Nephron progenitor cell (in vitro differentiated cells): ENCODE data around the gene CHMP1B.

ENCODE experiments used
- DNase-seq: peaks from one replicate; pipeline ENCODE4 v3.0.0; 2021
- H3K27ac Mint-ChIP-seq: 2 replicates; pipeline ENCODE4 v1.8.0; 2021; ENCODE audit warnings: mild to moderate bottlenecking, moderate library complexity, mixed read lengths
- H3K27me3 Mint-ChIP-seq: 2 replicates; pipeline ENCODE4 v1.8.0; 2021; ENCODE audit warnings: mild to moderate bottlenecking, low read depth, mixed read lengths; ENCODE audit not compliant: poor library complexity
- H3K36me3 Mint-ChIP-seq: 2 replicates; pipeline ENCODE4 v1.8.0; 2021; ENCODE audit warnings: low read depth, mixed read lengths
- H3K4me1 Mint-ChIP-seq: 2 replicates; pipeline ENCODE4 v1.8.0; 2021; ENCODE audit warnings: mixed read lengths
- H3K4me3 Mint-ChIP-seq: 2 replicates; pipeline ENCODE4 v1.8.0; 2021; ENCODE audit warnings: mild to moderate bottlenecking, moderate library complexity, mixed read lengths
- H3K9me3 Mint-ChIP-seq: 2 replicates; pipeline ENCODE4 v1.8.0; 2021; ENCODE audit warnings: mild to moderate bottlenecking, moderate library complexity, mixed read lengths
- CTCF ChIP-seq: fragments of 200-600 bp; sonication (generic); IDR thresholded peaks from 2 replicates; pipeline ENCODE4 v1.5.0; 2021; ENCODE audit warnings: antibody characterized with exemption

Gene CHMP1B, protein sequence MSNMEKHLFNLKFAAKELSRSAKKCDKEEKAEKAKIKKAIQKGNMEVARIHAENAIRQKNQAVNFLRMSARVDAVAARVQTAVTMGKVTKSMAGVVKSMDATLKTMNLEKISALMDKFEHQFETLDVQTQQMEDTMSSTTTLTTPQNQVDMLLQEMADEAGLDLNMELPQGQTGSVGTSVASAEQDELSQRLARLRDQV

DNA sequence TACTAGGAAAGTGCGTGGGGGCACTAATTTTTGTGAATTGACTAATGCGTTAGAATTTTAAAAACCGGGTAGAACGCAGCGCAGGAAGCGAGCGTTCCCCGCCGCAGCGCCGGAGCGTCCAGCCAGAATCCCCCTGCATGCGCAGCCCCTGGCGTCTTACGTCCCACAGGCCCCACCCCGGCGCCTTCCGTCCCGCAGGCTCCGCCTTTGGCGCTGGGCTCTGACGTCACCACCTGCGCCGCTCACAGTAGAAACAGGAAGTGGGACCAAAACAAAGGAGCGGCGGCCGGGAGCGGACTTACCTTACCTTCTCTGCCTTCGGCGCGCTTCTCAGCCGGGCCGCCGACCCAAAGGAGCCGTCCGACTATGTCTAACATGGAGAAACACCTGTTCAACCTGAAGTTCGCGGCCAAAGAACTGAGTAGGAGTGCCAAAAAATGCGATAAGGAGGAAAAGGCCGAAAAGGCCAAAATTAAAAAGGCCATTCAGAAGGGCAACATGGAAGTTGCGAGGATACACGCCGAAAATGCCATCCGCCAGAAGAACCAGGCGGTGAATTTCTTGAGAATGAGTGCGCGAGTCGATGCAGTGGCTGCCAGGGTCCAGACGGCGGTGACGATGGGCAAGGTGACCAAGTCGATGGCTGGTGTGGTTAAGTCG, at the start of gene CHMP1B:
Gene CHMP1B (plus strand): TSS at position 268 of the 660 bp plus-strand sequence. CDS start 99 bp downstream, at position 367.
- H3K4me3 Mint-ChIP-seq: peak within 1 kb of the TSS; percentile 99
- peaks cover 57% of the 10 kb centered on the region for H3K4me1 Mint-ChIP-seq
- H3K27me3 Mint-ChIP-seq: peaks cover 4% of the 10 kb centered on the region
- H3K27ac Mint-ChIP-seq: peak within 1 kb of the TSS; percentile 100
- no peaks in the 10 kb centered on the region for H3K9me3 Mint-ChIP-seq
- TF ChIP-seq CTCF: no peak
- peak; percentile 98 for DNase-seq
- peaks cover 4% of the 10 kb centered on the region for H3K36me3 Mint-ChIP-seq

- DNase-seq: no peak
- Mint-ChIP-seq H3K4me3 (no peak overlapping the region), H3K4me1 (no peaks in the 10 kb centered on the region), H3K27ac (no peak overlapping the region), H3K9me3 (no peaks in the 10 kb centered on the region), H3K27me3 (no peaks in the 10 kb centered on the region), H3K36me3 (peaks cover 1% of the 10 kb centered on the region)
- no peak for TF ChIP-seq CTCF
Observed at GRCh38 chr18:11801573-11801972, 49.6 kb upstream of the CHMP1B start.

DNA sequence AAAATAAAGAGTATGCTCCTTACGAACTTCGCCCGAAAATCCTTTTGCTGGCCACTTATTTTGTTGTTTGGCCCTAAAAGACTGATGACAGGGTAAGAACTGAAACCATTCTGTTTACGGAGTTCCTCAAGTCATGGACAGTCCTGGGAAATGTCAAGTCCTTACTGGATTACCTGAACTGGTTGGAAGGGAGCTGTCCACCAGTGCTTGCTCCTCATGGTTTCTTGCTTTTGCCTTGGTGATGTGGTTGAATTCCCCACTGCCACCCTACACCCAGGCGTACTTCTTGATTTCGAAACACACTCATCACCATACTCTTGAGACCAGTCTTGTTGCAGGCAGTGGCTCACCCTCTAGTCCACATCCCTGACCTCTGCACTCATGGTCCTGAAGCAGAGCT, 49.1 kb upstream of the CHMP1B start:
- no peak for TF ChIP-seq CTCF
- Mint-ChIP-seq H3K27ac (no peak overlapping the region), H3K27me3 (no peaks in the 10 kb centered on the region)

DNA sequence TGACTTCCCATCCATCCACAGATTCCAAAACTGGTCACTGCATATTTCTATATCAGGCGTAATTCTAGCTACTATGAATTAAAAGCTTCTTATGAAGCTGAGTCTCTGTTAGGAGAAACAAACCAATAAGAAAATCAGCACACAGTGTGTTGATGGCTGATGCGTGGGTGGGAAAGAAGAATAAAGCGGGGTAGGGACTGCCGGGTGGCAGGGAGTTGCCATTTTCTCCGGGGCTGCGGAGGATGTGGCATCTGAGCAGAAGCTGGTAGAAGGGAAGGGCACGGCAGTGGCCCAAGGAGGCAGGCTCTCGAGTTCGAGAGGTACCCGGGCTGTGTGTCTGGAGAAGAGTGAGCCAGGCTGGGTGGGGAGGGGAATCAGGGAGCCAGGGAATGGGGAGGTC, 48.6 kb upstream of the CHMP1B start:
- Mint-ChIP-seq H3K27me3 (no peaks in the 10 kb centered on the region), H3K4me3 (no peak overlapping the region), H3K9me3 (no peaks in the 10 kb centered on the region), H3K4me1 (no peaks in the 10 kb centered on the region), H3K36me3 (no peaks in the 10 kb centered on the region), H3K27ac (no peak overlapping the region)
- no peak for TF ChIP-seq CTCF
- DNase-seq: no peak

More for the DNA sequence above, 49.1 kb upstream of the CHMP1B start:
- no peaks in the 10 kb centered on the region for H3K4me1 Mint-ChIP-seq
- no peak overlapping the region for H3K4me3 Mint-ChIP-seq
- DNase-seq: no peak
- no peaks in the 10 kb centered on the region for H3K9me3 Mint-ChIP-seq
- H3K36me3 Mint-ChIP-seq: no peaks in the 10 kb centered on the region

- no peak for DNase-seq
- Mint-ChIP-seq H3K4me3 (no peak overlapping the region), H3K36me3 (no peaks in the 10 kb centered on the region), H3K27me3 (peaks cover 2% of the 10 kb centered on the region), H3K9me3 (no peaks in the 10 kb centered on the region), H3K27ac (no peak overlapping the region), H3K4me1 (peaks cover 13% of the 10 kb centered on the region)
- no peak for TF ChIP-seq CTCF
Observed at GRCh38 chr18:11807233-11807632, 44.0 kb upstream of the CHMP1B start.
